Adrenal gland (tissue), 5 donors: ENCODE data around the gene LMO3.

ENCODE experiments used
- POLR2A ChIP-seq, 2 donors: fragments of 450-650 bp; IDR thresholded peaks; one replicate each; pipeline ENCODE4 v1.6.1; 2017; ENCODE audit warnings: antibody characterized with exemption in 2 of 2, mild to moderate bottlenecking in 2 of 2, moderate library complexity in 1 of 2
- TF ChIP-seq, protein P1 (sequence below), 6 experiments: fragments of 450-650 bp in 4 of 6; fragments of 200-600 bp in 2 of 6; sonication (generic) in 1 of 6; IDR thresholded peaks; 1 replicate in 5 of 6; 2 replicates in 1 of 6; pipeline versions ENCODE4 v1.5.1 to v1.8.0; 2016 to 2021; ENCODE audit warnings: antibody characterized with exemption in 6 of 6, mild to moderate bottlenecking in 2 of 6, moderate library complexity in 1 of 6
- donor health status: DM: no; HTN: no; CAD: no.

DNA sequence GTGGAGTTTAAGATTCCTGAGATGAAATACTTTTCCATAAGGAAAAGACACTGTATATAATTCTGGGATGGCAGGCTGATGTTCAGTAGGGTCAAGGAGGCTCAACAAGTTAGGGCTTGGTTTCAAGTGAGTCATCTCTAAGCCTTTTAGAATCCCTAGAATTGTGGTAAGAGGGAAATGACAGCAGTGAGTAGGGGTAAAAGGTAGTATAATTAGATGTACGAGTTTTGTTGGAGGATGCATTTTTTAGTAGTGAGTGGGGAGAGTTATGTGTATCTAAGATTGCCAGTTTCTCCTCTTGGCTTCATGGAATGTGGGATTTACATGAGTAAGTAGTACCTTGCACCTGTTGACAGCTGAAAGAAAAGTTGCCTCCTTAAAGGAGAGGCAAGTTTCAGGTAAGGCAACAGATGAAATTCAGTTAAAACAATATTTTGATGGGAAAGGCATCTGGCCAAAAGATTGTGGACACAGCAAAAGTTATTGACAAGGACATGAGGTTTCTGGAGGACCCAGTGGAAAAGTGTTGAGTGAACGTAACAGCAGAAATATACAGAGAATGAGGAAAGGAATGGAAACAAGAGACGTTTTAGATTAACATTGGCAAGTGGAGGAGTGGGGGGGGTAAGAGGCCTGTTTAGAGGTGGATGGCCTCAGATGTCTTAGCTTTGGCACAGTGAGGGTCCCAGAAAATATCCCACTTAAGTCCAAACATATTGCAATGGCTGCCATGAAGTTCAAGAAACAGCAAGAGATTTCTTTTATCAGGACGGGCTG is 21.8 kb downstream of the LMO3 start:
- TF ChIP-seq, protein P1, sequence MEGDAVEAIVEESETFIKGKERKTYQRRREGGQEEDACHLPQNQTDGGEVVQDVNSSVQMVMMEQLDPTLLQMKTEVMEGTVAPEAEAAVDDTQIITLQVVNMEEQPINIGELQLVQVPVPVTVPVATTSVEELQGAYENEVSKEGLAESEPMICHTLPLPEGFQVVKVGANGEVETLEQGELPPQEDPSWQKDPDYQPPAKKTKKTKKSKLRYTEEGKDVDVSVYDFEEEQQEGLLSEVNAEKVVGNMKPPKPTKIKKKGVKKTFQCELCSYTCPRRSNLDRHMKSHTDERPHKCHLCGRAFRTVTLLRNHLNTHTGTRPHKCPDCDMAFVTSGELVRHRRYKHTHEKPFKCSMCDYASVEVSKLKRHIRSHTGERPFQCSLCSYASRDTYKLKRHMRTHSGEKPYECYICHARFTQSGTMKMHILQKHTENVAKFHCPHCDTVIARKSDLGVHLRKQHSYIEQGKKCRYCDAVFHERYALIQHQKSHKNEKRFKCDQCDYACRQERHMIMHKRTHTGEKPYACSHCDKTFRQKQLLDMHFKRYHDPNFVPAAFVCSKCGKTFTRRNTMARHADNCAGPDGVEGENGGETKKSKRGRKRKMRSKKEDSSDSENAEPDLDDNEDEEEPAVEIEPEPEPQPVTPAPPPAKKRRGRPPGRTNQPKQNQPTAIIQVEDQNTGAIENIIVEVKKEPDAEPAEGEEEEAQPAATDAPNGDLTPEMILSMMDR (IDR thresholded peaks at IDR 0.05), result no peak
- no peak for TF ChIP-seq POLR2A (IDR thresholded peaks at IDR 0.05)
